HG03064 (cell line): ENCODE measurements around the gene MYLK.

Experiments
- ATAC-seq: cut with Tn5 transposase; IDR thresholded peaks from one replicate; pipeline ENCODE4 v1.9.1; 2021; ENCODE audit warnings: low read depth; ENCODE audit not compliant: unreplicated experiment

The MYLK gene

DNA sequence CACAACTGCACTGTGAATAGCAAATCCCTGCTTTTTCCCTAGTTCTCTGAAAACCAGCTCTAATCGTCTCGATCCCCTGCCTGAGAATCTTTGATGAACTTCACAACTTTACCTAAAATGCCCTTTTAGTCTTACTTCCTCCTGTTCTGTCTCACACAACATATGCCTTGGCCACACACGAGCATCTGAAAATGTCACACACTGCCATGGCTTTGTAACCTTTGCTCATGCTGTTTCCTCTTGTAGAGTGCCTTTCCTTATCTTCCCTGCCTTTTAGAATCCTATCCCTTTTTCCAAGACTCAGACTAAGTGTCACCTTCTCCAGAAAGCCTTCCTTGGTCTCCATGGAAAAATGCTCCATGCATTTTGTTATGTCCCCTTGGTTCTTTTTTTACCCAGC lies 227.9 kb downstream of the MYLK start:
- ATAC-seq, result no peak

DNA sequence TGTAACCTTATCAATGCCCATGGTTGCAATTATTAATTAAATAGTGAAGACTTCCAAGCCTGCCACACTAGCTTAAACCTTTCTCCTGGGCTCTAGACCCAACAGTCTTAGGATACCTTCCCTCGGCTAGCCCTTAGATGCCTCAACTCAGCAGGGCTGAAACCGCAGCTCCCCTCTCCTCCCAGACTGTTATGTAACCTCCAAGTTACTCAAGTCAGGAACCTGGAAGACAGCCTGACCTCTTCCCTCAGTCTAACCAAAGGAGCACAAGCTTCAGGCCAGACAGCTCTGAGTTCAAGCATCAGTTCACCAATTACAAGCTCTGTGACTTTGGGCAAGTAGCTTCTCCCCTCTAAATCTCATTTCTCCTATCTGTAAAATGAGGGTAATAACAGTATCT lies 228.7 kb downstream of the MYLK start:
- ATAC-seq, result no peak

DNA sequence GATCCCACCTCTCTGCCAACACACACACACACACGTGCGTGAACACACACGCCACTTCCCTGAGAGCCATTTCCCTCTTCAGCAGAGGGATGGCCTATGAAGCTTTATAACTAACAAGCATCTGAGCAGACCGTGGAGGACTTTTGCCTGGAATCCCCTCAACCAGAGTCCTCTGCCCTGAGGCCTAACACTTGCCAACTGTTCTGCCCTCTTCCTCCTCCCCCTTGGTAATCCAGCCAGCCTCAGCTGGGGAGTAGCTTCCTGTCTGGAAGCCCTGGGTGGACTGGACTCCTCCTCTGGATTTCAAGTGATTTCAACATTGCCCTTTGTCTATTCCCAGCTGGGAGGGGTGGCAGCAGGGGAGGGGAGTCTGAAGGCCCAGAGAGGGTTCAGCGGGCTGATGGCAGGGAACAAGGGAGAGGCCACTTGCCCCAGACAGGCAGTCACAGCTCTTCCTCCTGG lies 230.9 kb downstream of the MYLK start:
- no peak for ATAC-seq

DNA sequence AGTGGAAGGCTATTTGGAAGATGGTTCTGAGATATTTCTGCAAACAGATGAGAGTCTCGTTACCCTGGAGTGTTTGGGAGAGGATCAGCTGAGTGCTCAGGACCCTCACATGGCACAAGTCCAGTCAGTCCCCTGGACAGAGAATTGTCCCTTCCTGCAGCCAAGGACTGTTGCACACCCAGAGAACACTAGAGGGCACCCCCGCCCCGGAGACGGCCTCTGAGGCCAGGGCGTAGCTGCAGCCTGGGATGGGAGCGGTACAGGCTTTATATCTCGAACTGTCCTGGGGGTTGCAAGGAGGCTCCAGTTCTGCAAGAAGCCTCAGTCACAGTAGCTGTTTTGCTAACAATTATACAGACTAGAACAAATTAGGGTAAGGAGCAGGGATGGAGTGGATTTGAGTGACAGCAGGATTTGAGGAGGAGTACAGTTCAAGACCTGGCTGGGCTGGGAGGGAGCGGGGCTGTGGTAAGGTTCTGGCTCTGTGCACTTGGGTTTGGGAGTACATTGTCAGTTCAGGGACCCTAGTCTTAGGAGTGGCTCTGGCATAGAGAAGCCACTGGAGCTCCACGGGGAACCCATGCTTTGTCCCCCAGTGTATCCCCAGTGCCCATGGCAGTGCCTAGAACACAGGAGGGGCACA lies 231.7 kb downstream of the MYLK start:
- no peak for ATAC-seq

DNA sequence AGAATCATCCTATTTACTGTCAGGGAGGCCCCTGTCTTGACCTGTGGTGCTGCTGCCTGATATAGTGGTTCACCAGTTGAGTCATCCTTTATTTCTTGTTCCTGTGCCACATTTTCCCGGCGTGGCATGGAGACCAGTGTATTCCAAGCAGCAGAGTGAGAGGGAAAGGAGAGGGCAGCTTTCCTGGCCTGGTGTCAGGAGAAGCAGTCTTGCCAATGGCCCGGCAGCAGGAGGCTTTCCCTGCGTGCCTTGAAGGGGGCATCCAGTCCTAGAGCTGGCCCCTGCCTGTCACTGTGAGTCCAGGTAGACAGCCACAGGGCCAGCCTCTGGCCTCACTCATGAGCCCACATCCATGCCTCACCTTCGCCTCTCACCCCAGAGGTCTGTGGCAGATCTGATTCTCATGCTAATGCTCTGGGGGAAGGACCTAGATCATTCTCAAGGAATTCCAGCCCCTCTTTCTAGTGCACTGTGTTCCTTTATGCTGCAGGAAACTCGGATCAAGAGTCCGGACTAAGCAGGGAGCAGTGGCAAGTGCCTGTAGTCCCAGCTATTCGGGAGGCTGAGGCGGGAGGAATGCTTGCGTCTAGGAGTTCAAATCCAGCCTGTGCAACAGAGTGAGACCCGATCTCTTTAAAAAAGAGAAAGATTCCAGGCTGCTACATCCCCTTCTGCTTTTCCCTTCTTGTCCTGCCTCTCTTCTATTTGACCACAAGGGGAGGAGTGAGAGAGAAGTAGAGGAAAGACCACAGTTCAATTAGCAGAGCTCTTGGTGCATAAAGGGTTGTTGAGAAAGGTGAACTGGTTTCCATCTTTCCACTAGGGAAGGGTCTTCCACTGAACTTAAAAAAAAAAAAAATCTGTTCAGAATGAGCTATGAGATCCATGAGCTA lies 232.4 kb downstream of the MYLK start:
- no peak for ATAC-seq

DNA sequence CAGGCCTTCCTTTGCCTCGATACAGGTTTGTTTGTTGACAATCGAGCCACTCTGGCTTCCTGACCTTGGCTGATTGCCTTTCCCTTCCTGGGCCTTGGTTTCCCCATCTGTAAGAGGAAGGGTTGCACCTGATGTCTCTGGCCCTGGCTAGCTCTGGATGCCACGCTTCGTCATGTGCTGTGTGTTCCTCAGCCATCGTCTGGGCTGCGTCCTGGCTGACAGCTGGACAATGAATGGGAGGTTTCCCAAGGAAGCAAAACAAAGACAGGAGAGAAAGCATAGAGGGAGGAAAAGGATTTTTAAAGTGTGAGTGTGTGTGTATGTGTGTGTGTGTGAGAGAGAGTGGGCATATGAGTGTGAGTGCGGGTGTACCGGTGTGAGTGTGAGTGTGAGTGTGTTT lies 234.0 kb downstream of the MYLK start:
- ATAC-seq, result no peak

DNA sequence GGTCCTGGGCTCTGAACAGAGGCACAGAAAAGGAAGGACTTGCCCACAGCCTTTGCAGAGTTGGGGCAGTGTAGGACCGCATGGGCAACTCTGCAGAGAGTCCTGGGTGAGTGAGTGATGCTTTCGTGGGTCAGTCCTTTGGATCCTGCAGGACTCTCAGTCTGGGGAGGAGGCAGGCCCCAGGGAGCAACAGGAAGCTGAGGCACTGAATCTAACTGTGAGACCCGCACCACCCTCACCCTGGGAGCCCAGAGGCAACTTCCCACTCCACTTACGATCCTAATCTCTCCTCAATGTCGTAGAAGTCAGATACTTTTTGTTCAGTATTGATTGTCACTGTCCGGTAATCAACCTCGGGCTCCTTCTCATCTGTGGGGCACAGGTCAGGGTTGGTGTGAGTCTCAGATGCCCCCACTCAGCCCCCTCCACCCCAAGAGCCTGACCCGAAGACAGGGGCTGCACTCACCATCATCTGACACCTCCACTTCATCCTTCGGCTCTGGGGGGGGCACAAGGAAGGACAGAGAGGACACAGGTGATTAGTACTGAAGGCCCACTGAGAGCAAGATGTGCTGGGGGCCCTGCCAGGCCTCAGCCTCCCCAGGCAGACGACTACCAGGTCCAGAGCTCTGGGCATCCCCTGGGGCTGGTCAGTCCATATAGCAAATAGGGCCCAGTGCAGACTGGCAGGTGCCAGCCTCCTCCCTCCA lies 235.3 kb downstream of the MYLK start:
- ATAC-seq, result no peak

DNA sequence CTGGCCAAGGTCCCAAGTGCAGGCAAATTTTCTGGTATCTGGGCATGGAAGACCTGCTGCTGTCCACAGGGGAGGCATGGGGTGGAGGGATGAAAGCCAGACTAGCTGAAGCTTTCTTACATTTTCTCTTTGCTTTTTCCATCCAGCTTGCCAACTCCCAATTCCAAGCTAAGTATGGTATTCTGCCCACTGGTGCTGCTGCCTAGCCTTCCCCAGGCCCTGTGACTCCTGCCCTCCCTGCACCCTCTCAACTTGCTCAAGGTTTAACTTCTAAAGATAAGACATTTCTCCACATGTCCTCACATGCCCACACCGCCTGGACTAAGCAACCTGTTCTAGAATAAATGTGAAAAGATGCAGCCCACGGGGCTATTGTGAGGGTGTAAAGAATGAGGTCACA lies 239.8 kb downstream of the MYLK start:
- ATAC-seq, result no peak

DNA sequence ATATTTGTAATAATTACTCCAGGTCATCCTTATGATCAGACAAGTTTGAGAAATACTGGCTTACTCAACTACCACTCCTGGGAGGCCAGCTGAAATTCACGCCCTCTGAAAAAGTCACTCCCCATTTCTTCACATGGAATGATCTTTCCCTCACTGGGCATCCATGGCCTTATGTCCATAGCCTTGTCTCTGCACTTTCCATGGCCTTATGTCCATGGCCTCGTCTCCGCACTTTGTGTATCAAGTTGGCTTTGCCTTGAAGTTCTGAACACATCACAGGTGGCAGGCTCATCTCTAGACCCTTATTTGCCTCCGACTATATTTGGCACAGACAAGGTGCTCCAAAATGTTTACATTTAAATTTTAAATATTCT lies 241.2 kb downstream of the MYLK start:
- no peak for ATAC-seq

DNA sequence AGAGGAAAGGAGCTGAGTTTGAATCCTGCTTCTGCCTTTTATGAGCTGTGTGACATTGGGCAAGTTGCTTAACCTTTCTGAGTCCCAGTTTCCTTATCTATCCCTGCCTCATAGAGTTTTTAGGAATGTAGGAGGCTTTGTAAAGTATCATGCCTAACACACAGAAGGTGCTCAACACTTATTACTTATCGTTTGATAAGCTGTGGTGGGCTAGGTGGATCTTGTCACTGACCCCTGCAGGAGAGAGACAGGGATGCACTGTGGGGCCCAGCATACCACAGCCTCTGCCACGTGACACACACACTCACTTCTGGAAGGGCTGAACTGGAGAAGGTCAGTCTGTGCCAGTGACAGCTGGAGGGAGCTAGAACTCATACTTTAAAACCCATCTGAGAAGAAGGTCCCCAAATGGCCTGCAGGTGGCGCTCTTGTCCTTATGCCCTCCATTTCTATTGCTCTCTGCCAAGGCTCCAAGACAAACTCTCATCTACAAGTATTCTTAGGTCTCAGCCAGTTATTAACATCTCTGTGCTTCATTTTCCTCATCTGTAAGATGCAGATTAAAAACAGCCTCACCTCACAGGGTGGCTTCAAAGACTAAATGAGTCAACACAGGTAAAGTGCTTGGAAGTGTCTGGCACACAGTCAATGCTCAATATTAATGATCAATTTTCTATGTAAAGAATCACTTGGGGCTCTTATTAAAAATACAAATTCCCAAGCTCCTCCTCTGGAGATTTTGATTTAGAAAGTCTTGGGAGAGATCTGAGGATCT lies 241.8 kb downstream of the MYLK start:
- no peak for ATAC-seq

DNA sequence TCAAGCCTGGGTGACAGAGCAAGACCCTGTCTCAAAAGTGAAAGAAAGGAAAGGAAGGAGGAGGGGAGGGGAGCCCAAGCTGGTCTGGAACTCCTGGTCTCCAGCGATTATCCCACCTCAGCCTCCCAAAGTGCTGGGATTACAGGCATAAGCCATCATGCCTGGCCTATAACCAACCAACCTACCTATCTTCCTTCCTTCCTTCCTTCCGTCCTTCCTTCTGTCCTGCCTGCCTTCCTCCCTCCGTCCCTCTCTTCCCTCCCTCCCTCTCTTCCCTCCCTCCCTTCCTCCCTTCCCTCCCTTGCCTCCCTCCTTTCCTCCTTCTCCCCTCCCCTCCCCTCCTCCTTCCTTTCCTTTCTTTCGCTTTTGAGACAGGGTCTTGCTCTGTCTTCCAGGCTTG lies 242.6 kb downstream of the MYLK start:
- no peak for ATAC-seq

DNA sequence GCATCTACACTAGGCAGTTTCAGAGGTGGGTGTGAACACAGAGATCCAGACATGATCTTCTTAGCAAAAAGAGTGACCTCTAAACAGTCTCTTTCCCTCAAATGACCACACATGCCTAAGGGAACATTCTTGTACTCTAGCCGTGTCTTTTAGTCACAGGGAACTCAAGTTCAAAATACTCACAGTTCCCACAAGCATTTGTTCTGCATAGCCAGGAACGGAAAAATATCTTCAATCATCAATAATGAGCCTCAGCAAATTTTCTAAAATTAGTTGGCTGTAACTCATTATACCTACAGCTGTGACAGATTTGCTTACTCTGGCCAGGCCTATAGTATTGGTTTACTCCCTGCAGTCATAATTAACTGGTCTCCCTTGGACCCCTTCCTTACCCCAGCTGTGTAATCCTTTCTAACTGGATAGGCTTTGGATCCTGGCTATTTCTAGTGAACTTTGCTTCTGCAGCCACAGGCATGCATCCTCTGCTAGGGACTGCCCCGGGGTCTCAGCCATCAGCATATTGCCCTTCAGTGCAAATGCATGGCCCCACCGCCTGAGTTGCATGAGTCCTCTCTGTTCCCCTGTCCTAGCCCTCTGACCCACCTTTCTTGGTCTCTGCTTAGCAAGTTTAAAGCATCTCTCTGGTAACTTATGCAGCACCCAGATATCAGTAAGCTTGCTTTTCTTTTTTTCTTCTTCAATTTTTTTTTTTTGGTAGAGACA lies 243.2 kb downstream of the MYLK start:
- ATAC-seq, result no peak

DNA sequence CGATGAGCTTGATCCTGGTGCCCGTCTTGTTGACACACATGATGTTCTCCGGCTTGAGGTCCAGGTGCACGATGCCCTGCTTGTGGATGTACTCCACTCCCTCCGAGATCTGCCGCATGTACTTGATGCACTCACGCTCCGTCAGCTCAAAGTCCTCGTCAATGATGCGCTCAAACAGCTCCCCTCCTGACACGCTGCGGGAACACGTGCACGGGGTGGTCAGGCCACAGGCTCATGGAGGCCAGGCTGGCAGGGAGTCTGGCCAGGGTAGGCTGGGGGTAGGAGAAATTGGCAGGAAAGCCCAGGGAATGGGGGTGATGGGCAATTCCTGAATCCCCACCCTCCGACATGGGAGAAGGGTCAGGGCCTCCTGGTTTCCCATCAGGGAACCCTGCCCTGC lies 243.8 kb downstream of the MYLK start:
- ATAC-seq, result no peak

DNA sequence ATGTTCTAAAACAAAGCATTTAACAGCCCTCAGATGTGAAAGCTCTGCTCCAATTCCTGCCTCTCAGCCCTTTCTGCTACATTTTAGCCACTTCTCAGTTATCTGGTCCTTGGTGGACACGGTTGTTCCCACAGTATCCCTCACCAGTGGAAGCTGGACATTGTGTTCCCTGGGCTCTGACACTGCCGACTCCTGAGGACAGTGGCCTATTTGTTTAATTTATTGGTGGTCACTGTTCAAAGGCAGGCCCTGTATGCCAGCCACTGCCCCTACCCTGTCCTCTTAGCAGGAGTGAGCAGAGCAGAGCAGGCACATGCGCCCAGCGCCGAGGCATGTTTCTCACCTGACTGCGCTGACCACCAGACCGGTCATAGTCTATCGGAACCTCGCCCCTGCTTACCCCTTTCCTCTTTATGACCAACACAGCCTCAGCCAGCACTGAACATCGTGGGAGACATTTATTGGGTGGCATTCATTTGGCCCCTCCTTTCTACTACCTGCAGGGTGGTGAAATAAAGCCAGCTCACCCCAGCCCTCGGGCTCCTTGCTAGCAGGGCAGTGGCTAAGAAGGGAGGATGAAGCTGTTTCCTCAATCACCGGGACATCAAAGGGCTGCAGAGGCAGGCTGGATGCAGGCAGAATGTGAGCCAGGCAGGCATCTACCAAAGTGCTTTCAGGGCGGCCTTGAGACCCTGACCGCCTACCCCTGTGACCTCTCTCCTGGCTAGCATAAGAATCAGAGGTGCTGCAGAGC lies 245.0 kb downstream of the MYLK start:
- ATAC-seq, result no peak

DNA sequence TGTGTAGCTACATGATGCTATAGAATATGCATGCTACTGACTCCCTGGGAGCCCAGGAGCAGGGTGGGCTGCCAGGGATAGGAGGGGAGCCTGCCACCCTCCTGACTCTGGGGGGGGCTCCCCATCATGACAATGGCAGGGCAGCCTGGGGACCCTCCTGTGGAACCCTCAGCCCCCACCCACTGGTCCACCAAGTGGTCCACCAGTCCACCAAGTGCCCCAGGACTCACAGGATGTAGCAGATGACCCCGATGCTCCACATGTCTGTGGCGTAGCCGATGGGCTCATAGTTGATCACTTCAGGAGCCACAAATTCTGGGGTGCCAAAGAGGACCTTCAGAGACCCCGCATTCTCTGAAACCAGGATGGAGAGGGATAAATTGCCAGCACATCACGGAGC lies 246.3 kb downstream of the MYLK start:
- ATAC-seq, result no peak

DNA sequence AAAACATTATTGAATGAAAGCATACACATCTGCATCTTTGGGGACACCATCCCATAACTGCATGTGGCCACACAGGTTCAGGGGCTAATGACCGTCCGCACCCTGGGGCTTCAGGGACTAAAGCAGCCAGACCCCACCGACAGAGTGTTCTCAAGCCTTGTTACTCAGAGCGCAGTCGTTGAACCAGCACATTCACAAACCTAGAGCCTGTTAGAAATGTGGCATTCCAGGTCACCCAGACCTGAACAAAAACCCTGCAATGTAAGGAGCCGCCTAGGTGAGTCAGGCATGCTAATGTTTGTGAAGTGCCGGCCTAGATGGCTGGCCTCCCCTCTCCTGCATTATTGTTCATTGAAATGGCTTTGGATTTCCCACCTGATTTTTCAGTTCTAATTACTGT lies 247.0 kb downstream of the MYLK start:
- no peak for ATAC-seq

DNA sequence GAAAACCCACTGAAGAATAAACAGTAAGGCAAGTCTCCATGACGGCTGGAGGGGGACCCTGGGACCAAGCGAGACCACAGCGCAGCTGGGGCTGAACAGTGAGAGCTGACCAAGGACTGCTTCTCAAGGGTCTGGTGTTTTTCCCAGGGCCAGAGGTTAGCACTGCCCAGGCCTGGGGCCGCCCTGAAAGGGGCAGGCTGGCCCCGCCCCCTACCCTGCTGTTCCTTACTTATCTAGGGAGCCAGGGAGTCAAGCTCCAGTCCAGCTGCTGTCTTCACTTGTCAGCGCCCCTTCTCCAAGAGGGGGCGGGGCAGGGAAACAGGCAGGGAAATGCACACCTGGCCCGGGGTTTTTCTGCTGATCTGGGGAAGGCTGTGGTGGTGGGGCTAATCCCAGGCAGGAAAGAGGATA lies 247.7 kb downstream of the MYLK start:
- no peak for ATAC-seq

DNA sequence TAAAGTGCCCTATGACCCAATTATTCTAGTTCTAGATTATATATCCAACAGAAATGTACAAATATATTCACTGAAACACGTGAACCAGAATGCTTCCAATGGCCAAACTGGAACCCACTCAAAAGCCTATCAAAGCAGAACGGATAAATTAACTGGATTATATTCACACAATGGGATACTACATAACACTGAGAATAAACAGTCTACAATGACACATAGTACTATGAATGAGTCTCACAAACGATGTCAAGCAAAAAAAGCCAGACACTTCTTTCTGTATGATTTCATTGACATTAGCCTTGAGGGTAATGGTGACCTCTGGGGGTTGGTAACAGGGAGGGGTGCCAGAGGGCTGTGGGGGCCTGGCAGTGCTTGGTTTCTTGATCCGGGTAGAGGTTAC lies 248.4 kb downstream of the MYLK start:
- no peak for ATAC-seq

DNA sequence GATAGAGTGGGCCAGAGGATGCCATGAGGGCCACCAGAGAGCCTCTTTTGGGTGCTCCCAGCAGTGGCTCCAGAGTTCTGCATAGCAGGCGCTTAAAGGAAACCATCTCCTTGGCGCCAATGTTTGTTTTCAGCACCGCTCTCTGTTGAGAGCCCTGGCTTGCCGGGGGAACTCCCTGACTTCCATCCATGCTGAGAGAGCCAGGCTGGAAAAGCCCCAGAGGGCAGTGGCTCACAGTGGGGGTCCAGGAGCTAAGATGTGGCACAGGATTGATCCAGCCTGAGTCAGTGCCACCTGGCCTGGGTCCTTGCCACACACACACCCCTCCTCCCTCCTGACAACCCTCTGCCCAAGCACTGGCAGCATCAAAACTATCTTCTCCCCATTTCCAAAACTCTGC lies 248.9 kb downstream of the MYLK start:
- ATAC-seq, result no peak
